ENCODE results near the gene LTBP1. TPM values are rescaled to one million over a fixed set of nuclear protein-coding genes. Genes with fewer than 3 reads are reported as not detected.
"Not testable (repeated sequence)": the region's sequence is repeated elsewhere in the genome, so short reads cannot be mapped to it uniquely, and the experiment has no call there.

The LTBP1 gene
- total and polyA plus RNA-seq, 2 of the 13 experiments (the other 11 are each of a cell fraction or from before 2014, with no cell fraction given): 0.12 to 0.22 TPM

- TF ChIP-seq SP5 (CRISPR knock-in tag; IDR thresholded peaks at IDR 0.05; ENCODE audit: borderline replicate concordance, low read depth): 0 out of 2 replicates have a peak, but pooled peaks have one; percentile 29
- 0 out of 2 replicates have a peak, but pooled peaks have one; percentile 34 for TF ChIP-seq ZNF574 (CRISPR knock-in tag; IDR thresholded peaks at IDR 0.05)
- TF ChIP-seq HOXA3 (CRISPR knock-in tag; IDR thresholded peaks at IDR 0.05): peak; percentile 65
- TF ChIP-seq FOXA3 (CRISPR knock-in tag; IDR thresholded peaks at IDR 0.05): peak; percentile 49
- peak; percentile 11; the same call in 1 of the 2 replicates for TF ChIP-seq ZNF687 (CRISPR knock-in tag; IDR thresholded peaks at IDR 0.05)
- TF ChIP-seq FOXA1 (IDR thresholded peaks at IDR 0.05): not testable (repeated sequence)
- peak; percentile 75 for TF ChIP-seq FOXA1 (CRISPR knock-in tag; IDR thresholded peaks at IDR 0.05)
These were observed 223.5 kb downstream of the LTBP1 start (continued) for GRCh38 chr2:33170251-33170650.

Measured in HepG2 (cell line).